Activated CD8-positive, alpha-beta memory T cell treated with anti-CD3 and anti-CD28 coated beads for 36 hours (primary cell): Measurements from ENCODE around the gene DRG2. TPM values are rescaled to one million over a fixed set of nuclear protein-coding genes. Genes with fewer than 3 reads are reported as not detected.

Experiments
- CTCF ChIA-PET: fragments of 350-600 bp; sonication (Branson Sonifier 250); formaldehyde crosslinking; loops from one replicate; lab custom pipeline; 2021; ENCODE audit warnings: antibody characterized with exemption; lab: Charles Lee
- POLR2A ChIA-PET: fragments of 350-600 bp; sonication (Branson Sonifier 250); formaldehyde crosslinking; loops from one replicate; lab custom pipeline; 2021; ENCODE audit warnings: antibody characterized with exemption; lab: Charles Lee
- total RNA-seq, 2 experiments: library from RNA; stranded (reverse); gene quantifications; one replicate each; pipeline ENCODE4 v1.2.3, GENCODE V29; 2021

DRG2 gene
- total RNA-seq, 2 experiments from 2014 or later, result 53.2 to 53.7 TPM

GRCh38 chr17:18138065-18138749 is 50.5 kb downstream of the DRG2 start:
- CTCF ChIA-PET, result interaction anchor here (1.3 to 3.1 kb wide), 3 partner anchors 44 to 79 kb away, joined by 3 to 18 read pairs (median 7); no protein-coding TSS in a partner anchor
- POLR2A ChIA-PET, result interaction anchor here (0.5 kb wide), 1 partner anchor 11 kb away, joined by 4 read pairs; no protein-coding TSS in a partner anchor

- ChIA-PET POLR2A (interaction anchor here (1.1 kb wide), 1 partner anchor 194 kb away, joined by 3 read pairs; no protein-coding TSS in a partner anchor), CTCF (interaction anchor here (1.2 to 3.1 kb wide), 4 partner anchors 59 to 81 kb away, joined by 3 to 18 read pairs (median 6); no protein-coding TSS in a partner anchor)
Observed at GRCh38 chr17:18139092-18139491, 51.3 kb downstream of the DRG2 start.

GRCh38 chr17:18139498-18139897 is 51.8 kb downstream of the DRG2 start:
- CTCF ChIA-PET, result interaction anchor here (0.6 to 3.1 kb wide), 6 partner anchors 13 to 1589 kb away, joined by 3 to 18 read pairs (median 4); no protein-coding TSS in a partner anchor
- POLR2A ChIA-PET, result interaction anchor here (1.1 kb wide), 1 partner anchor 194 kb away, joined by 3 read pairs; no protein-coding TSS in a partner anchor

GRCh38 chr17:18139949-18140348 is 52.2 kb downstream of the DRG2 start:
- CTCF ChIA-PET, result interaction anchor here (0.6 to 3.1 kb wide), 6 partner anchors 13 to 1589 kb away, joined by 3 to 18 read pairs (median 4); no protein-coding TSS in a partner anchor
- POLR2A ChIA-PET, result interaction anchor here (1.1 kb wide), 1 partner anchor 194 kb away, joined by 3 read pairs; no protein-coding TSS in a partner anchor

- POLR2A ChIA-PET, result no interaction called here
- CTCF ChIA-PET, result interaction anchor here (0.6 to 3.1 kb wide), 4 partner anchors 60 to 81 kb away, joined by 3 to 18 read pairs (median 6); no protein-coding TSS in a partner anchor
Observed at GRCh38 chr17:18140648-18141047, 52.9 kb downstream of the DRG2 start.

GRCh38 chr17:18141210-18141803 is 53.6 kb downstream of the DRG2 start:
- ChIA-PET POLR2A (no interaction called here), CTCF (interaction anchor here (0.6 to 3.1 kb wide), 10 partner anchors 11 to 114 kb away, joined by 3 to 18 read pairs (median 4); no protein-coding TSS in a partner anchor)

GRCh38 chr17:18142417-18142816 is 54.7 kb downstream of the DRG2 start:
- ChIA-PET POLR2A (no interaction called here), CTCF (interaction anchor here (0.9 to 1.8 kb wide), 6 partner anchors 8 to 75 kb away, joined by 3 to 6 read pairs (median 4); no protein-coding TSS in a partner anchor)

- CTCF ChIA-PET, result interaction anchor here (0.8 to 1.8 kb wide), 4 partner anchors 9 to 74 kb away, joined by 3 to 6 read pairs (median 4); no protein-coding TSS in a partner anchor
- POLR2A ChIA-PET, result no interaction called here
Observed at GRCh38 chr17:18143044-18143936, 55.5 kb downstream of the DRG2 start.

GRCh38 chr17:18144261-18144660 is 56.5 kb downstream of the DRG2 start:
- ChIA-PET CTCF (interaction anchor here (0.8 to 1.8 kb wide), 3 partner anchors 10 to 145 kb away, joined by 3 to 5 read pairs (median 4); no protein-coding TSS in a partner anchor), POLR2A (no interaction called here)

- ChIA-PET POLR2A (no interaction called here), CTCF (no interaction called here)
Observed at GRCh38 chr17:18144855-18145254, 57.1 kb downstream of the DRG2 start.

GRCh38 chr17:18145811-18146210 is 58.1 kb downstream of the DRG2 start:
- POLR2A ChIA-PET, result no interaction called here
- CTCF ChIA-PET, result no interaction called here

GRCh38 chr17:18146259-18146658 is 58.5 kb downstream of the DRG2 start:
- CTCF ChIA-PET, result no interaction called here

GRCh38 chr17:18146980-18147379 is 59.2 kb downstream of the DRG2 start:
- ChIA-PET POLR2A (no interaction called here), CTCF (no interaction called here)

More at GRCh38 chr17:18146259-18146658, 58.5 kb downstream of the DRG2 start:
- POLR2A ChIA-PET, result no interaction called here

GRCh38 chr17:18148586-18148985 is 60.8 kb downstream of the DRG2 start:
- ChIA-PET CTCF (interaction anchor here (0.7 kb wide), 1 partner anchor 36 kb away, joined by 3 read pairs; no protein-coding TSS in a partner anchor), POLR2A (interaction anchor here (0.6 kb wide), 1 partner anchor 41 kb away, joined by 3 read pairs; no protein-coding TSS in a partner anchor)

GRCh38 chr17:18151290-18151689 is 63.5 kb downstream of the DRG2 start:
- POLR2A ChIA-PET, result no interaction called here

GRCh38 chr17:18155179-18155578 is 67.4 kb downstream of the DRG2 start:
- POLR2A ChIA-PET, result no interaction called here
- CTCF ChIA-PET, result interaction anchor here (1.1 kb wide), 1 partner anchor 13 kb away, joined by 3 read pairs; no protein-coding TSS in a partner anchor

More at GRCh38 chr17:18151290-18151689, 63.5 kb downstream of the DRG2 start:
- CTCF ChIA-PET, result no interaction called here

GRCh38 chr17:18156171-18156975 is 68.6 kb downstream of the DRG2 start:
- POLR2A ChIA-PET, result no interaction called here
- CTCF ChIA-PET, result interaction anchor here (1.1 kb wide), 1 partner anchor 14 kb away, joined by 3 read pairs; no protein-coding TSS in a partner anchor

- CTCF ChIA-PET, result no interaction called here
- POLR2A ChIA-PET, result no interaction called here
Observed at GRCh38 chr17:18156976-18157280, 69.2 kb downstream of the DRG2 start.
